Heart left ventricle (tissue), 16 donors: Measurements from ENCODE around the gene ASMT. TPM values are rescaled to one million over a fixed set of nuclear protein-coding genes. Genes with fewer than 3 reads are reported as not detected.

Experiments
- ATAC-seq, 4 donors: fragments of 200-7000 bp; cut with Tn5 transposase; one replicate each; pipeline ENCODE4 v1.9.1; 2020 to 2022; ENCODE audit warnings: moderate library complexity in 4 of 4, mild to moderate bottlenecking in 3 of 4, moderate number of reproducible peaks in 1 of 4
- DNase-seq, 5 donors: peaks; one replicate each; pipeline ENCODE4 v3.0.0-alpha.2; 2020
- H3K27ac ChIP-seq, 12 donors: fragments of 200-600 bp; sonication (generic) in 4 of 12; one replicate each; pipeline versions ENCODE4 v1.5.0 to v1.8.0; 2016 to 2022; ENCODE audit warnings: mild to moderate bottlenecking in 2 of 12
- H3K27me3 ChIP-seq, 9 donors: fragments of 200-600 bp; sonication (generic) in 2 of 9; one replicate each; pipeline versions ENCODE4 v1.5.1 to v1.8.0; 2016 to 2022; ENCODE audit warnings: mild to moderate bottlenecking in 3 of 9
- H3K36me3 ChIP-seq, 9 donors: fragments of 200-600 bp; sonication (generic) in 2 of 9; one replicate each; pipeline versions ENCODE4 v1.5.0 to v1.8.0; 2018 to 2022; ENCODE audit warnings: mild to moderate bottlenecking in 2 of 9
- H3K4me1 ChIP-seq, 12 donors: fragments of 200-600 bp; sonication (generic) in 4 of 12; one replicate each; pipeline versions ENCODE4 v1.5.0 to v1.8.0; 2016 to 2022; ENCODE audit warnings: mild to moderate bottlenecking in 3 of 12
- H3K4me3 ChIP-seq, 12 donors: fragments of 200-600 bp; sonication (generic) in 4 of 12; one replicate each; pipeline versions ENCODE4 v1.5.0 to v1.8.0; 2017 to 2022; ENCODE audit warnings: mild to moderate bottlenecking in 9 of 12, moderate library complexity in 4 of 12
- H3K9me3 ChIP-seq, 12 donors: fragments of 200-600 bp; sonication (generic) in 4 of 12; one replicate each; pipeline versions ENCODE4 v1.5.0 to v1.8.0; 2016 to 2022; ENCODE audit warnings: mild to moderate bottlenecking in 1 of 12
- CTCF ChIP-seq, 12 donors: fragments of 200-600 bp; sonication (generic) in 4 of 12; IDR thresholded peaks; one replicate each; pipeline versions ENCODE4 v1.5.0 to v1.8.0; 2018 to 2022; ENCODE audit warnings: antibody characterized with exemption in 12 of 12, mild to moderate bottlenecking in 5 of 12
- POLR2A ChIP-seq, 2 donors: fragments of 450-650 bp; IDR thresholded peaks; one replicate each; pipeline ENCODE4 v1.6.1; 2017; ENCODE audit warnings: antibody characterized with exemption in 2 of 2, mild to moderate bottlenecking in 2 of 2, moderate library complexity in 2 of 2
- whole genome bisulfite sequencing, 4 donors: extraction: QIAGEN DNeasy Blood & Tissue Kit in 2 of 4; methylation state at CpG; one replicate each; pipeline versions ENCODE4 v1.1.5 to v1.1.7; 2013 to 2018; 5-methylcytosine and 5-hydroxymethylcytosine counted together
- intact Hi-C, 10 donors: fragments of 100-400 bp; cut with DNase I; formaldehyde crosslinking; loops; one replicate each; pipeline versions ENCODE4 v1.11.1 to v1.14.2; 2022
- polyA plus RNA-seq, 2 donors: library from polyadenylated mRNA; stranded (reverse); fragments of 200-250 nt; gene quantifications; one replicate each; pipeline ENCODE4 v1.2.3, GENCODE V29; 2013
- total RNA-seq, 9 donors: library from RNA; depleted of rRNA in 2 of 9; stranded (reverse); fragments of >200 nt in 2 of 9; fragmentation: NEBNext Ultra II Directional in 3 of 9; extraction: Animal tissue kit (Norgen Biotek cat#: 25700) in 3 of 9; gene quantifications; one replicate each; pipeline versions ENCODE4 v1.1.0 to v1.2.4, GENCODE V29; 2016 to 2023
- donor health status: ischemic (EF 13 %, LVEDD 7.1; RV severe dilation, severe dysfunction).
- donor health status: healthy with polysubstance abuse.
- donor health status: DM: no; HTN: yes; CAD: no.
- donor health status: DM: no; HTN: no; CAD: no.
- donor health status: ischemic (EF 25% LVEDD 6.9; RV normal size, moderate dysfunction).
- donor health status: ischemic (EF 25% LVEDD 5.7; RV mildly dilated, moderate dysfunction).
- donor health status: healthy.
- donor health status: DM: yes; HTN: yes; CAD: no.
- donor health status: ischemic (EF 35%, LVEDD 5.7; RV mildly dilated, moderate dysfunction).
- donor health status: nonischemic (EF 11% LVEDD 7.7; RV severe dilation, severe dysfunction).
- donor health status: DM: yes; HTN: yes; CAD: no.
- donor health status: PGD.
- donor health status: ischemic (EF 29% LVEDD 5.4; RV normal size, mild dysfunction).
- donor health status: nonischemic (EF 23%, LVEDD 6.1; RV moderate dilation, normal function).

Gene ASMT
- total and polyA plus RNA-seq, 11 donors = 0.11 TPM; not detected in 10

- H3K4me3 ChIP-seq = no peak overlapping the region
- intact Hi-C loops = no loop called here
- ATAC-seq (no peak), DNase-seq (no peak)
- H3K27me3 ChIP-seq = no peaks in the 10 kb centered on the region
- H3K27ac ChIP-seq = no peak overlapping the region
- TF ChIP-seq POLR2A (IDR thresholded peaks at IDR 0.05) = no peak
- no peak for TF ChIP-seq CTCF (IDR thresholded peaks at IDR 0.05)
- no peaks in the 10 kb centered on the region for H3K9me3 ChIP-seq
- H3K36me3 ChIP-seq = no peaks in the 10 kb centered on the region
- WGBS, 4 donors = 22 to 50% (median 38%) methylated on average over 5 of the region's 5 CpGs
- peaks cover 0 to 7% (median 0%) of the 10 kb centered on the region in 12 donors for H3K4me1 ChIP-seq
These were observed 27.7 kb upstream of the ASMT start for GRCh38 chrX:1587161-1587560.

- 86 to 88% (median 88%) methylated on average over 12 of the region's 12 CpGs for WGBS, 4 donors
- peak in 1 of 5 donors; percentile 5 for DNase-seq
- Histone ChIP-seq H3K27ac (no peak overlapping the region), H3K36me3 (peaks cover 0 to 14% (median 12%) of the 10 kb centered on the region in 9 donors), H3K27me3 (no peaks in the 10 kb centered on the region), H3K9me3 (no peaks in the 10 kb centered on the region), H3K4me3 (no peak overlapping the region), H3K4me1 (peaks cover 0 to 28% (median 17%) of the 10 kb centered on the region in 12 donors)
- intact Hi-C loops = loop anchor here in 4 of 10 donors (2.0 to 5.0 kb wide), 4 partner anchors 137 to 197 kb away; partner anchors contain the start of genes ASMTL (in 4 of the 4) and SLC25A6 (in 1 of the 4)
- no peak for TF ChIP-seq CTCF (IDR thresholded peaks at IDR 0.05)
- no peak for TF ChIP-seq POLR2A (IDR thresholded peaks at IDR 0.05)
- no peak for ATAC-seq
These were observed 25.3 kb upstream of the ASMT start for GRCh38 chrX:1589356-1590130.

- TF ChIP-seq POLR2A (IDR thresholded peaks at IDR 0.05) (peak; percentile 41 to 90), CTCF (IDR thresholded peaks at IDR 0.05) (peak in 3 of 12 donors; percentile 15 to 43 (median 35))
- intact Hi-C loops = loop anchor here in 4 of 10 donors (2.0 to 5.0 kb wide), 4 partner anchors 138 to 199 kb away; partner anchors contain the start of genes ASMTL (in 4 of the 4) and SLC25A6 (in 1 of the 4)
These were observed 23.6 kb upstream of the ASMT start, which contains the start of gene AKAP17A for GRCh38 chrX:1591102-1591862. AKAP17A (plus strand) TSS chrX:1591604; CDS start chrX:1593463, 1,859 bp downstream.

More at GRCh38 chrX:1591102-1591862, 23.6 kb upstream of the ASMT start, which contains the start of gene AKAP17A:
- H3K4me1 ChIP-seq = peaks cover 0 to 30% (median 17%) of the 10 kb centered on the region in 12 donors
- peak; percentile 89 to 98 (median 96) for ATAC-seq
- no peaks in the 10 kb centered on the region for H3K9me3 ChIP-seq
- peak within 1 kb of the TSS; percentile 75 to 97 (median 86) for H3K27ac ChIP-seq
- peak; percentile 95 to 98 (median 96) for DNase-seq
- no peaks in the 10 kb centered on the region for H3K27me3 ChIP-seq
- WGBS, 4 donors = 2 to 9% (median 4%) methylated on average over 14 to 66 of the region's 66 CpGs
- peaks cover 0 to 31% (median 29%) of the 10 kb centered on the region in 9 donors for H3K36me3 ChIP-seq
- peak within 1 kb of the TSS; percentile 67 to 99 (median 80) for H3K4me3 ChIP-seq
